ENCODE results near the gene BAX. TPM values are rescaled to one million over a fixed set of nuclear protein-coding genes. Genes with fewer than 3 reads are reported as not detected.
A peak's percentile ranks its signal among the peaks of the same experiment; 100 is the strongest.

The BAX gene
- total and polyA plus RNA-seq, 2 of the 13 experiments (the other 11 are each of a cell fraction or from before 2014, with no cell fraction given): 139 to 176 TPM

DNA sequence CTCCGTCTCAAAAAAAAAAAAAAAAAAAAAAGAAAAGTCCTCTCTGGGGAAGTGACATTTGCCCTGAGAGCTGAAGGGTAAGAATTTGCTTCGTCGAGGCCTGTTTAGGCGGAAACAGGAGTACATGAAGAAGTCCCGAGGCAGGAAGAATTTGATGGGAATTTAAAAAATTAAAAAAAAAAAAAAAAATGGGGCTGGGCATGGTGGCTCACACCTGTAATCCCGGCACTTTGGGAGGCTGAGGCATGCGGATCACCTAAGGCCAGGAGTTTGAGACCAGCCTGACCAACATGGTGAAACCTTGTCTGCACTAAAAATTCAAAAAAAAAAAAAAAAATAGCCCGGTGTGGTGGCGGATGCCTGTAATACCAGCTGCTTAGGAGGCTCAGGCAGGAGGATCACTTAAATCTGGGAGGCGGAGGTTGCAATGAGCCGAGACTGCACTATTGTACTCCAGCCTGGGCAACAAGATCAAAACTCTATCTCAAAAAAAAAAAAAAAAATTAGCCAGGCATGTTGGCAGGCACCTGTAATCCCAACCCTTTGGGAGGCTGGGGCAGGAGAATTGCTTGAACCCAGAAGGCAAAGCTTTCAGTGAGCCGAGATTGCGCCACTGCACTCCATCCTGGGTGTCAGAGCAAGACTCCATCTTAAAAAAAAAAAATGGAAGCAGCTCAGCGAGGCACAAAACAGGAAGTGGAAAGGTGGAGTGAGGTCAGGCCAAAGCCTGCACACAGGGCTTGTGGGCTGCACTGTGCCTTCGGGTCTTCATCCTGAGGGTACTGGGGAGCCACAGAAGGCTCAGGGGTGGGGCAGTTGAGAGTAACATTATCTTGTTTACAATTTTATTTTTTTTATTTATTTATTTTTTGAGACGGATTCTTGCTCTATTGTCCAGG lies 4.9 kb downstream of the BAX start (continued):
- TF ChIP-seq, protein P1, sequence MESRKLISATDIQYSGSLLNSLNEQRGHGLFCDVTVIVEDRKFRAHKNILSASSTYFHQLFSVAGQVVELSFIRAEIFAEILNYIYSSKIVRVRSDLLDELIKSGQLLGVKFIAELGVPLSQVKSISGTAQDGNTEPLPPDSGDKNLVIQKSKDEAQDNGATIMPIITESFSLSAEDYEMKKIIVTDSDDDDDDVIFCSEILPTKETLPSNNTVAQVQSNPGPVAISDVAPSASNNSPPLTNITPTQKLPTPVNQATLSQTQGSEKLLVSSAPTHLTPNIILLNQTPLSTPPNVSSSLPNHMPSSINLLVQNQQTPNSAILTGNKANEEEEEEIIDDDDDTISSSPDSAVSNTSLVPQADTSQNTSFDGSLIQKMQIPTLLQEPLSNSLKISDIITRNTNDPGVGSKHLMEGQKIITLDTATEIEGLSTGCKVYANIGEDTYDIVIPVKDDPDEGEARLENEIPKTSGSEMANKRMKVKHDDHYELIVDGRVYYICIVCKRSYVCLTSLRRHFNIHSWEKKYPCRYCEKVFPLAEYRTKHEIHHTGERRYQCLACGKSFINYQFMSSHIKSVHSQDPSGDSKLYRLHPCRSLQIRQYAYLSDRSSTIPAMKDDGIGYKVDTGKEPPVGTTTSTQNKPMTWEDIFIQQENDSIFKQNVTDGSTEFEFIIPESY (CRISPR knock-in tag; IDR thresholded peaks at IDR 0.05): 0 out of 2 replicates have a peak, but pooled peaks have one; percentile 2
- TF ChIP-seq, protein P2, sequence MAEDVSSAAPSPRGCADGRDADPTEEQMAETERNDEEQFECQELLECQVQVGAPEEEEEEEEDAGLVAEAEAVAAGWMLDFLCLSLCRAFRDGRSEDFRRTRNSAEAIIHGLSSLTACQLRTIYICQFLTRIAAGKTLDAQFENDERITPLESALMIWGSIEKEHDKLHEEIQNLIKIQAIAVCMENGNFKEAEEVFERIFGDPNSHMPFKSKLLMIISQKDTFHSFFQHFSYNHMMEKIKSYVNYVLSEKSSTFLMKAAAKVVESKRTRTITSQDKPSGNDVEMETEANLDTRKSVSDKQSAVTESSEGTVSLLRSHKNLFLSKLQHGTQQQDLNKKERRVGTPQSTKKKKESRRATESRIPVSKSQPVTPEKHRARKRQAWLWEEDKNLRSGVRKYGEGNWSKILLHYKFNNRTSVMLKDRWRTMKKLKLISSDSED (CRISPR knock-in tag; IDR thresholded peaks at IDR 0.05): no peak
- TF ChIP-seq RBM22 (optimal IDR thresholded peaks at IDR 0.05; ENCODE audit: low read length): peak; percentile 40
- TF ChIP-seq, protein P3, sequence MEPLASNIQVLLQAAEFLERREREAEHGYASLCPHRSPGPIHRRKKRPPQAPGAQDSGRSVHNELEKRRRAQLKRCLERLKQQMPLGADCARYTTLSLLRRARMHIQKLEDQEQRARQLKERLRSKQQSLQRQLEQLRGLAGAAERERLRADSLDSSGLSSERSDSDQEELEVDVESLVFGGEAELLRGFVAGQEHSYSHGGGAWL (CRISPR knock-in tag; IDR thresholded peaks at IDR 0.05): no peak
- no peak for TF ChIP-seq ZFAT (CRISPR knock-in tag; conservative IDR thresholded peaks at IDR 0.05)
- TF ChIP-seq, protein P4, sequence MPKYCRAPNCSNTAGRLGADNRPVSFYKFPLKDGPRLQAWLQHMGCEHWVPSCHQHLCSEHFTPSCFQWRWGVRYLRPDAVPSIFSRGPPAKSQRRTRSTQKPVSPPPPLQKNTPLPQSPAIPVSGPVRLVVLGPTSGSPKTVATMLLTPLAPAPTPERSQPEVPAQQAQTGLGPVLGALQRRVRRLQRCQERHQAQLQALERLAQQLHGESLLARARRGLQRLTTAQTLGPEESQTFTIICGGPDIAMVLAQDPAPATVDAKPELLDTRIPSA (CRISPR knock-in tag; IDR thresholded peaks at IDR 0.05; ENCODE audit: borderline replicate concordance): no peak
- no peak for TF ChIP-seq ATF7 (IDR thresholded peaks at IDR 0.05)
- no peak for TF ChIP-seq ATF7 (CRISPR knock-in tag; IDR thresholded peaks at IDR 0.05)
- no peak for TF ChIP-seq SNAPC5 (CRISPR knock-in tag; IDR thresholded peaks at IDR 0.05; ENCODE audit: borderline replicate concordance)
- TF ChIP-seq ZNF670 (CRISPR knock-in tag; IDR thresholded peaks at IDR 0.05; ENCODE audit: borderline replicate concordance): no peak
- no peak for TF ChIP-seq RXRA (CRISPR knock-in tag; IDR thresholded peaks at IDR 0.05)
- no peak for TF ChIP-seq HNF4A (CRISPR knock-in tag; IDR thresholded peaks at IDR 0.05)
- TF ChIP-seq BCL6 (CRISPR knock-in tag; IDR thresholded peaks at IDR 0.05): no peak
- TF ChIP-seq CREM (IDR thresholded peaks at IDR 0.05): no peak
- TF ChIP-seq CREM (CRISPR knock-in tag; IDR thresholded peaks at IDR 0.05): no peak
